GM12874 (cell line): Measurements from ENCODE around the gene WDR91.

Experiments used
- CTCF ChIP-seq: IDR thresholded peaks from 2 replicates; pipeline ENCODE4 v1.5.1; 2011; ENCODE audit warnings: low read depth, mild to moderate bottlenecking, control low read depth, low read length, moderate library complexity; ENCODE audit not compliant: insufficient read depth

Gene WDR91

GRCh38 chr7:135195968-135196629 lies 15.2 kb downstream of the WDR91 start:
- no peak for TF ChIP-seq CTCF

GRCh38 chr7:135195156-135195555 lies 16.2 kb downstream of the WDR91 start:
- TF ChIP-seq CTCF: no peak

GRCh38 chr7:135194494-135195095 lies 16.7 kb downstream of the WDR91 start:
- no peak for TF ChIP-seq CTCF

GRCh38 chr7:135193615-135194081 lies 17.7 kb downstream of the WDR91 start:
- no peak for TF ChIP-seq CTCF

- TF ChIP-seq CTCF: no peak
These were observed 18.3 kb downstream of the WDR91 start for GRCh38 chr7:135192914-135193536.

GRCh38 chr7:135190703-135191102 lies 20.6 kb downstream of the WDR91 start:
- no peak for TF ChIP-seq CTCF

- no peak for TF ChIP-seq CTCF
These were observed 21.4 kb downstream of the WDR91 start for GRCh38 chr7:135189961-135190360.
